Muscle of back (tissue), 13 donors: ENCODE data around the gene SSUH2. TPM values are rescaled to one million over a fixed set of nuclear protein-coding genes. Genes with fewer than 3 reads are reported as not detected.
"Not testable (repeated sequence)": the region's sequence is repeated elsewhere in the genome, so short reads cannot be mapped to it uniquely, and the experiment has no call there.

Experiments
- DNase-seq, 3 donors: peaks; one replicate each; pipeline versions ENCODE4 v3.0.0 to v3.0.0-alpha.2; 2013
- long read RNA-seq, 9 donors: transcript quantifications; one replicate each; lab custom pipeline, GENCODE V29; 2026
- polyA plus RNA-seq, 10 donors: library from polyadenylated mRNA; unstranded; fragments of 120-200 nt; gene quantifications; one replicate each; pipeline ENCODE4 v1.2.1, GENCODE V29; 2013; ENCODE audit not compliant: insufficient read length in 10 of 10

SSUH2 gene, protein sequence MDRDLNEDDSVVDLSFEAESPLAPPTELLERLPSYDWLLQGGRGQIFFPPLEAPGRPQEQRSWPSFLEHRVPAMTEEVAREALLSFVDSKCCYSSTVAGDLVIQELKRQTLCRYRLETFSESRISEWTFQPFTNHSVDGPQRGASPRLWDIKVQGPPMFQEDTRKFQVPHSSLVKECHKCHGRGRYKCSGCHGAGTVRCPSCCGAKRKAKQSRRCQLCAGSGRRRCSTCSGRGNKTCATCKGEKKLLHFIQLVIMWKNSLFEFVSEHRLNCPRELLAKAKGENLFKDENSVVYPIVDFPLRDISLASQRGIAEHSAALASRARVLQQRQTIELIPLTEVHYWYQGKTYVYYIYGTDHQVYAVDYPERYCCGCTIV
- 1 to 10 TPM in 9 of 10 donors, under 1 TPM in 1; 0.98 to 3.6 (median 2.0) TPM for polyA plus RNA-seq
- long read RNA-seq, donor 1, partial matches to known transcripts: 164 of 164 reads
- long read RNA-seq, donor 1, other reads (novel, unspliced or antisense): 0 of 164 reads
- long read RNA-seq, donor 2: 0 reads
- long read RNA-seq, donor 3: 0 reads
- long read RNA-seq, donor 4, partial matches to known transcripts: 0 of 1 reads
- long read RNA-seq, donor 4, other reads (novel, unspliced or antisense): 0 of 1 reads
- long read RNA-seq, donor 5: 0 reads
- long read RNA-seq, donor 6: 0 reads
- long read RNA-seq, donor 7: 0 reads
- long read RNA-seq, donor 8: 0 reads
- long read RNA-seq, donor 9: 0 reads

DNA sequence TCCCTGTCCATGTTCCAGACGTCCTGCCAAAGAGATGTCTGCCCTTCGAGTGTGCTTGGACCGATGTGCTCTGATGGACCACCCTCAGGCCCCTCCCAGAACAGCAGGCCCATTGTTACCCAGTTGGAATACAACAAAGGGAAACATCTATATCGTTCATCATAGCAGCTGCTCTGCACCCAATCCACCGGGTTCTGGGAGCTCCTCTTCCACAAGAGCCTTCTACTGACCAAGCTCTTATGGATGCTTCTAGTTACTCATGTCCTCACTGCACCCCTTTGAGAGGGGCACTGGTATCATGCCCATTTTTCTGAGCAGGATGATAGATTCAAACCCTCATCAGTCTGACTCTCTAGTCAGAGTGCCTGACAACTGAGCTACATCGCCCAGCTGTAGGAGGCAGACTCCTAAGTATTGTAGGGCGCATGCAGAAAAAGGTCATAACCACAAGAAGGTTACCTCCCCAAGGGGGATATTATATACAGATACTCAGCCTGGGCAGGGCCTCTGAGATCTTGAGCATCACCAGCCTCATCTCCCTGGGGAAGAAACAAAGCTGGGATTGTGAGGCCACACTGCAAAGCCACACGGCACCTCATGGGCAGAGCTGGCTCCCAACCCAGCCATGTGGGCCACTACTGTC lies at the start of gene SSUH2:
Gene SSUH2, minus strand, starts transcription at position 51 of the 643 bp plus-strand sequence. Its CDS starts 40 bp downstream, at position 11.
- DNase-seq: no peak

DNA sequence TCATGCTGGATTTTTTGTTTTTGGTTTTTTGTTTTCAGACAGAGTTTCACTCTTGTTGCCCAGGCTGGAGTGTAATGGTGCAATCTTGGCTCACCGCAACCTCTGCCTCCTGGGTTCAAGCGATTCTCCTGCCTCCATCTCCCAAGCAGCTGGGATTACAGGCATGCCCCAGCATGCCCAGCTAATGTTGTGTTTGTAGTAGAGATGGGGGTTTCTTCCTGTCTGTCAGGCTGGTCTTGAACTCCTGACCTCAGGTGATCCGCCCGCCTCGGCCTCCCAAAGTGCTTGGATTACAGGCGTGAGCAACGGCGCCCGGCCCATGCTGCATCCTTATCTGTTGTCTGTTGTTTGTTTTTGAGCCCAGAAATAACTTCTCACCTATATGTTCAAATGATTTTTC lies 46.7 kb upstream of the SSUH2 start:
- not testable (repeated sequence) for DNase-seq

DNA sequence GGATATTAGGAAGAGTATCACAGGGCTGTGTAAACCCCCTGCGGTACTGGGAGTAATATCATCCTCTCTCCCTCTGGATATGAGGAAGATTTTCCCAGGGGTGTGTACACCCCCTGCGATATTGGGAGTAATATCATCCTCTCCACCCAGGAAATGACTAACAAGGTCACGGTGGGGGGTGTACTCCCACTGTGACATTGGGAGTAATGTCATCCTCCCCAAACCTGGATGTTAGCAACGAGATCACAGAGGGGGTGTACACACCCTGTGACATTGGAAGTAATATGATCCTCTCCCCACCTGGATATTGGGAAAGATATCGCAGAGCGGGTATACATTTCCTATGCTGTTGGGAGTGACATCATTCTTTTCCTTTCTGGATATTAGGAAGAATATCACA lies 40.4 kb upstream of the SSUH2 start:
- DNase-seq: not testable (repeated sequence)

DNA sequence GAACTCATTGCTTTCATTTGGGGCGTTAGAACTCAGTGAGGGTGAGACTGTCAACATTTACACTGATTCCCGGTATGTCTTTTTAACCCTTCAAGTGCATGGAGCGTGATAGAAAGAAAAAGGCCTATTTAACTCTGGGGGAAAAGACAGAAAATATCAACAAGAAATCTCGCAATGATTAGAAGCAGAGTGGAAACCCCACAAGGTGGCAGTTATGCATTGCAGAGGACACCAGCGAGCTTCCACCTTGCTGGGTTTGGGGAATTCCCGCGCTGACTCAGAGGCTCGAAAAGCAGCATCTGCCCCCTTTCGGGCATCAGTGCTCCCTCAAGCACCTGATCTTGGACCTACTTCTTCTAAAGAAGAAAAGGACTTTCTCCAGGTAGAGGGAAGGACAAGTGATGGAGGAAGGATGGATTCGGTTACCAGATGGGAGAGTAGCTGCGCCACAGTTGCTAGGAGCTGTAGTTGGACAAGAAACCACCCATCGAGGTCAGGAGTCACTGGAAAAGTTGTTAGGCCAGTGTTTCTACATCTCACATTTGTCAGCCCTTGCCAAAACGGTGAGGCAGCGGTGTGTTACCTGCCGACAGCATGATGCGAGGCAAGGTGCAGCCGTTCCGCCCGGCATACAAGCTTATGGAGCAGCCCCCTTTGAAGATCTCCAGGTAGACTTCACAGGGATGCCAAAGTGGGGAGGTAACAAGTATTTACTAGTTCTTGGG lies 38.4 kb upstream of the SSUH2 start:
- DNase-seq: not testable (repeated sequence)

DNA sequence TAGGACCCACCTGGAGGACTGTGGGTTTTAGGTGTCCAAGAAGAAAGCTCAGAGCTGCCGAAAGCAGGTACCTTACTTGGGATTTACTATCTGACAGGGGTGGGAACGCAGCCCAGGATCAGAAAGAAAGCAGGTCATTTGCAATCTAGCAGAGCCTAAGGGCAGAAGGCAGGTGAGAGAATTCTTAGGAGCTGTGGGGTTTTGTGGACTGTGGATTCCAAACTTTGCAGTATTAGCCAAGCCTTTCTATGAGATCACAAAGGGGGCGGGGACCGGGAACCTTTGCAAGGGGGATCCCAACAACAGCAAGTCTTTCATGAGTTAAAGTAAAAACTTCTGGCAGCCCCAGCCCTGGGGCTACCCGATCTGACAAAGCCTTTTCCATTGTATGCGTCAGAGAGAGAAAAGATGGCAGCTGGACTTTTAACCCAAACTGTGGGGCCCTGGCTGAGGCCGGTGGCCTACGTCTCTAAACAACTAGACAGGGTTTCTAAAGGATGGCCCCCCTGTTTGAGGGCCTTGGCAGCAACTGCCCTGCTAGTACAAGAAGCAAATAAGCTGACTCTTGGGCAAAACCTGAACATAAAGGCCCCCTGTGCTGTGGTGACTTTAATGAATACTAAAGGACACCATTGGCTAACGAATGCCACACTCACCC lies 37.4 kb upstream of the SSUH2 start:
- not testable (repeated sequence) for DNase-seq

DNA sequence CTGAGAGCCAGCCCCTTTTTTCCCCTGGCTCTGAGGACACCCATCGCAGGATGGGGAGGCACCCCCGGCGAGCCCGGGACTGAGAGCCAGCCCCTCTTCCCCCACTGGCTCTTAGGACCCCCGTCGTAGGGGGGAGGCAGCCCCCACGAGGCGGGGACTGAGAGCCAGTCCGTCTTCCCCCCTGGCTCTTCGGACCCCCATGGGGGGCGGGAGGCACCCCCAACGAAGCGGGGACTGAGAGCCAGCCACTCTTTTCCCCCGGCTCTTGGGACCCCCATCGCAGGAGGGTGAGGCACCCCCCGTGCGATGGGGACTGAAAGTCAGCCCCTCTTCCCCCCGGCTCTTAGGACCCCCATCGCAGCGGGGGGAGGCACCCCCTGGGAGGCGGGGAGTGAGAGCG lies 36.8 kb upstream of the SSUH2 start:
- no peak for DNase-seq

DNA sequence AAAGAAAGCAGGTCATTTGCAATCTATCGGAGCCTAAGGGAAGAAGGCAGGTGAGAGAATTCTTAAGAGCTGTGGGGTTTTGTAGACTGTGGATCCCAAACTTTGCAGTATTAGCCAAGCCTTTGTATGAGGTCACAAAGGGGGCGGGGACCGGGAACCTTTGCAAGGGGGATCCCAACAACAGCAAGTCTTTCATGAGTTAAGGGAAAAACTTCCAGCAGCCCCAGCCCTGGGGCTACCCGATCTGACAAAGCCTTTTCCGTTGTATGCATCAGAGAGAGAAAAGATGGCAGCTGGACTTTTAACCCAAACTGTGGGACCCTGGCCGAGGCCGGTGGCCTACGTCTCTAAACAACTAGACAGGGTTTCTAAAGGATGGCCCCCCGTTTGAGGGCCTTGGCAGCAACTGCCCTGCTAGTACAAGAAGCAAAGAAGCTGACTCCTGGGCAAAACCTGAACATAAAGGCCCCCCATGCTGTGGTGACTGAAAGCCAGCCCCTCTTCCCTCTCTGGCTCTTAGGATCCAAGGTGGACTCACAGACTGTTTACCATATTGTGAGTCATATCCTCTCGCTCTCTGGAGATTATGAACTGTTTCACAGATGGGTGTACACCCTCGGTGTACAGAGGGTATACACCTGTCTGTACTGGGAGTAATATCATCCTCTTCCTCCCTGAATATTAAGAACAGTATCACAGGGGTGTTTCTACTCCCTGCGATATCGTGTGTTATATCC lies 35.4 kb upstream of the SSUH2 start:
- not testable (repeated sequence) for DNase-seq

DNA sequence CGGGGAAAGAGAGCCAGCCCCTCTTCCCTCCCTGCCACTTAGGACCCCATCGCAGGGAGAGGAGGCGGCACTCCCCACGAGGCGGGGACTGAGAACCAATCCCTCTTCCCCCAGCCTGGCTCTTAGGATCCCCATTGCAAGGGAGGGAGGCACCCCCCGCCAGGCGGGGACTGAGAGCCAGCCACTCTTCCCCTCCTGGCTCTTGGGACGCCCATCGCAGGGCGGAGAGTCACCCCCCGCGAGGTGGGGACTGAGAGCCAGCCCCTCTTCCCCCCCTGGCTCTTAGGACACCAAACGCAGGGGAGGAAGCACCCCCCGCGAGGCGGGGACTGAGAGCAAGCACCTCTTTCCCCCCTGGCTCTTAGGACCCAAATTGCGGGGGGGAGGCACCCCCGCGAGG lies 34.2 kb upstream of the SSUH2 start:
- DNase-seq: no peak

DNA sequence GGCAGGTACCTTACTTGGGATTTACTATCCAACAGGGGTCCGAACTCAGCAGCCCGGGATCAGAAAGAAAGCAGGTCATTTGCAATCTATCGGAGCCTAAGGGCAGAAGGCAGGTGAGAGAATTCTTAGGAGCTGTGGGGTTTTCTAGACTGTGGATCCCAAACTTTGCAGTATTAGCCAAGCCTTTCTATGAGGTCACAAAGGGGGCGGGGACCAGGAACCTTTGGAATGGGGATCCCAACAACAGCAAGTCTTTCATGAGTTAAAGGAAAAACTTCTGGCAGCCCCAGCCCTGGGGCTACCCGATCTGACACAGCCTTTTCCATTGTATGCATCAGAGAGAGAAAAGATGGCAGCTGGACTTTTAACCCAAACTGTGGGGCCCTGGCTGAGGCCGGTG lies 32.7 kb upstream of the SSUH2 start:
- DNase-seq: not testable (repeated sequence)

DNA sequence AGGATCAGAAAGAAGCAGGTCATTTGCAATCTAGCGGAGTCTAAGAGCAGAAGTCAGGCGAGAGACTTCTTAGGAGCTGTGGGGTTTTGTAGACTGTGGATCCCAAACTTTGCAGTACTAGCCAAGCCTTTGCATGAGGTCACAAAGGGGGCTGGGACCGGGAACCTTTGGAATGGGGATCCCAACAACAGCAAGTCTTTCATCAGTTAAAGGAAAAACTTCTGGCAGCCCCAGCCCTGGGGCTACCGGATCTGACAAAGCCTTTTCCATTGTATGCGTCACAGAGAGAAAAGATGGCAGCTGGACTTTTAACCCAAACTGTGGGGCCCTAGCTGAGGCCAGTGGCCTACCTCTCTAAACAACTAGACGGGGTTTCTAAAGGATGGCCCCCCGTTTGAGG lies 31.0 kb upstream of the SSUH2 start:
- DNase-seq: not testable (repeated sequence)

DNA sequence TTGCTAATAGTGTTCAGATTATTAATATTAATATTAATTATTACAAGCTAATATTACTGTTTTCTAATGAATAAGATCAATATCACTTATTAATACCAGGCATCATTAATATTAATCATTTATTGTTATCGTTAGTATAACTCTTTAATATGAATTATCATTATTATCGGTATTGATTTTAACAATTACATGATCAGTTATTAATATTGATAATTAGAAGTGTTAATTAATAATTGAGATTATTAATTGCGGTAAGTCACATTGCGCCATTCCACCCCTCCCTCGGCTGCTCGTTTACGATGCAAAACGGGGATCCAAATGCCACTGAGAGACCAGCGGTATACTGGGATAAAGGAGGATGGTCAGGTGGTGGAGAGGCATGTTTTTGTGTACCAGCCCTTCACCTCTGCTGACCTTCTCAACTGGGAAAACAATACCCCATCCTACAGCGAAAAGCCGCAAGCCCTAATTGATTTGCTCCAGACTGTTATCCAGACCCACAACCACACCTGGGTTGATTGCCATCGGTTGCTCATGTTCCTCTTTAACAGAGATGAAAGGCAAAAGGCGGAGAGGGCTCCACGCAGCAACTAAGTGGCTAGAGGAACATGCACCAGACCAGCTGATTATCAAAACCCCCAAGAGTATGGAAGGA lies 28.6 kb upstream of the SSUH2 start:
- DNase-seq: no peak

DNA sequence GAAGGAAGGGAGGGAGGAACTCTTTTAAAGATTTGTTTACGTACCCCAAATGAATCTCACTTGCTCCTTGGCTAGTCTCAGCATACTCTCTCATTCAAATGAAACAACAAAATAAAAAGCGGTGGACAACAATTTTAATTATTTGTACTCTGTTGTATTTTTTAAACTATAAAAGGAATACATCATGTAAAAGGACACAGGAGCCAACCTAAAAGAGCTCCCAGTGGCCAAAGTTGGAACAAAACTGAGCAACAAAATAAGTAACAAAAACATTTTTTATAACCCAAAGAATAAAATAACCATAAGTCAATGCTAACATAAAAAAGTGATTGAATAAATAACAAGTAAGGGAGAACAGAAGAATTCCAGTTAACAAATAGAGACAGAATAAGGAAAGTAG lies 24.4 kb upstream of the SSUH2 start:
- DNase-seq: no peak

DNA sequence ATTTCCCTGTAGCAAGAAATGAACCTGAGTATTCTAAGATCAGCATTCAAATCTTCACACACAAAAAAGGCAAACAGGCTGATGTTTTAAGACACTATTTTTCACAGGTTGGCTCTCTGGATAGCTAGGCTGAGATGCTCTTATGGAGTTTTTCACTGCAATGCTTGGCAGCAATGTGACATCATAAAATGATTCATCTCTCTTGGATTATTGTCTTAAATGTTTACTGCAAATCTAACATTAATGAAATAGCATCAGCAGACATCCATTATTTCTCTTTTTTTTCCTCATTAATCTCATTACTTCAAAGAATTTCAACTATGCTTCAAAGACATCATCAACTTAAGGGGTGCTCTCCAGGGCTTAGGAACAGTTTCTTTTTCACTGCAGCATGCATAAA lies 23.6 kb upstream of the SSUH2 start:
- no peak for DNase-seq

DNA sequence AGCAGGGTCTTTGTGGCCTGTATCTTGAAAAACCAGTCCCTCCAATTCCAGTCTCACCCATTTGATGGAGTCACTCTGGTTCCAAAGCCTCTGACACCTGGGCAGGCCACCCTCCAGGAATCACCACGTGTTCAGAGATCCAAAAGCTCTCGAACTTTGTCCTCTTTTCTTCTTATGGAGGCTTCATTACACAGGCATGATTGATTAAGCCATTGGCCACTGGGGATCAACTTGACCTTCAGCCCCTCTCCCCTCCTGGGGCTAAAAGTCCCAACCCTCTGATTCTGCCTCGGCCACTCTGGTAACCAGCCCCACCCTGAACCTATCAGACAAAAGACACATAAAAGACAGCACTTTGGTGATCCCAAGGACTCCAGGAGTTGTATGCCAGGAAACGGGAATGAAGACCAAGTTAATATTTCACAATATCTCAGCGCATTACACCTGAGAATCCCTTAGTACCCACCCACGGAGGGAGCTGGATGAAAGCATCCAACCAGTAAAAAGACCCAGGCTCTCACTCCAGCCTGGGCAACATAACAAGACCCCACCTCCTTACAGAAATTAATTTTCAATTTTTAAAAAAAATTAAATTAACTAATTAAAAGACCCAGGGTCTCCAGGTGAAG lies 23.0 kb upstream of the SSUH2 start:
- DNase-seq: no peak

DNA sequence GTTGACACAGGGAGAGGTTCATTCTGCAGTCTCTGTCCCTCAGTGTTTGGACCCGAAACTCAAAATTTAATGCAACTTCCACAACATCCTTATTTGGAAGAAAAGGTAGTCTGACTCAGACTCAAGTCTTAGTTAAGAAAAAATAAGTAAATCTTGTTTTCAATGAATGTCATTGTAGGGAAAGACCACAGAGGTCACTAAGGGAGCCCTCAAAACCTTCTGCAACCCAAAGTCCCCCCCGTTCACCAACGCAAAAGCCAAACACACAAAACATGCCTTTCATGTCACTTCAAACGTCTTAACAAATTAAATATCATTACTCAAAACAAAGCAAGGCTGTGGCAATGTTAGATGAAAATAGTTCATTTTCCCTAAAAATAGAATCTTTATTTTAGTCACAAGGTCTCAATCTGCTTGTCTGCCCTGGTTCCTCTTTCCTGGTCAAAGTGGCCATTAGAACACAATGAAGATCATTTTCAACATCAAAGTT lies 20.9 kb upstream of the SSUH2 start:
- DNase-seq: no peak

DNA sequence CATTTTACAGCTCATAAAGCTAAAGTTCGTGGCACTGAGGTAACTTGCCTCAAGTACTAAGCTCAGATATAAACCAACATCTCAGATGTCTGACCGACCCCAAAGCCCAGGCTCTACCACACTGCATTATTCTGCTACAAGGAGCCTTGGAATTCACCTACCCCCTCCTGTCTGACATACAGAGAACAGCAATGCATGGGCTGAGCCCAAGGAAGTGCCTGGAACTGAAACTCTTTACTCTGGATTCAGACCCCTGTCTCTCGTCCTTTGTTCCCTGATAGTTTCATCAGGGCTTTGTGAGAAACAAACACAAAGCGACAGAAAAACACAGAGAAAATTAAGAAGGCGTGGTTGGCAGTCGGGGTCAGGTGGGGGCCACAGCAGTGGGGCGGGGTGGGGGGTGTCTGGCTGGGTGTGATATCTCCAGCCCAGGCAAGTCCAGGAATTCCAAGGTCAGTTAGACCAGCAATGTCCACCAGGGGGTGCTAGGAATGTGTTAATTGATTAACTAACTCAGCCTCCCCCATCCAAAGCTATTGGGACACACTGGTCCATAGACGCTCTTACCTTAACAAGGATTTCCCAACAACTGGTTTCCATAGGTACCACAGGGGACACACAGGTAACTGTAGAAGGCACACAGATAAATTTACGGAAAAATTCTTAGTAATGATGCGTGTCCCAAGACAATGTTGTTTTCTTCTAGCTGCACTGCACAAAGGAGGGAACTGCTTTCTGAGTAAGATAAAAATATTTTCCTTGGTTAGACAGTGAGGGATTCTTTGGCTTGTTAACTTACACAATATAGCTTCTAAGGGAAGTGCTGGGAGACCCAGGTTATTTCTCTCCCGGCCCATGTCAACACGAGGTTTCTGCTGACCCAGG lies 18.8 kb upstream of the SSUH2 start:
- DNase-seq: peak; percentile 43 to 56 (median 47)

DNA sequence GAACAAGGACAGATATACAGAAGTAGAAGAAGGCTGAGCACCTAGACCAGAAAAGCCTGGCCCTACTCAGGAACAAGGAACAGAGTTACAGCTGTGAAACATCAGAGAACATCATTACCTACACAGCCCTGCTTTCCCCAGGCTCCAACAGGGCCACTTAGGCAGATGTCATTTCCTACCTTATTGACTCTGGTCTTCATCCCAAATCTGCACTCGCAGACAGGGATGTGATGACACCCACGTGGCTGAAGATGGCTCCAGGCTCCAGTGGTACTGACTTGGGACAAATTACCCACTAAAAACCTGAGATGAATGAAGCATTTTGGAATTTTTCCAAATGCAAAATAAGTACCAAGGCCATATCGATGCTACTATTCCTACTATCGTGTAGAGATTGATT lies 18.0 kb upstream of the SSUH2 start:
- no peak for DNase-seq
